Activated naive CD8-positive, alpha-beta T cell treated with anti-CD3 and anti-CD28 coated beads, Interleukin-2, amount 10 ng/mL, durations not matched to agents 7 days and 5 days (primary cell): ENCODE measurements around the gene MTTP. TPM values are rescaled to one million over a fixed set of nuclear protein-coding genes. Genes with fewer than 3 reads are reported as not detected.

Experiments used
- ATAC-seq: fragments of 150-1000 bp; cut with Tn5 transposase; one replicate; pipeline ENCODE4 v1.10.0; 2021; ENCODE audit warnings: low read depth, moderate library complexity
- POLR2A ChIA-PET: fragments of 350-600 bp; sonication (Branson Sonifier 250); formaldehyde crosslinking; loops from one replicate; lab custom pipeline; 2021; ENCODE audit warnings: antibody characterized with exemption; lab: Charles Lee
- DNase-seq: peaks from one replicate; pipeline ENCODE4 v3.0.0; 2021
- H3K27ac Mint-ChIP-seq: one replicate; pipeline ENCODE4 v1.8.0; 2022; ENCODE audit warnings: mild to moderate bottlenecking, mixed read lengths
- H3K27me3 Mint-ChIP-seq: one replicate; pipeline ENCODE4 v1.8.0; 2022; ENCODE audit warnings: mild to moderate bottlenecking, moderate library complexity, mixed read lengths
- H3K36me3 Mint-ChIP-seq: one replicate; pipeline ENCODE4 v1.8.0; 2021; ENCODE audit warnings: mild to moderate bottlenecking, mixed read lengths
- H3K4me1 Mint-ChIP-seq: one replicate; pipeline ENCODE4 v1.8.0; 2021; ENCODE audit warnings: mixed read lengths
- H3K4me3 Mint-ChIP-seq: one replicate; pipeline ENCODE4 v1.8.0; 2022; ENCODE audit warnings: mild to moderate bottlenecking, moderate library complexity, mixed read lengths
- H3K9me3 Mint-ChIP-seq: one replicate; pipeline ENCODE4 v1.8.0; 2021; ENCODE audit warnings: mixed read lengths
- total RNA-seq, 2 experiments: library from RNA; stranded (reverse); gene quantifications; one replicate each; pipeline ENCODE4 v1.2.3, GENCODE V29; 2021

The MTTP gene
- total RNA-seq, 2 experiments from 2014 or later: 0.43 to 0.64 TPM

DNA sequence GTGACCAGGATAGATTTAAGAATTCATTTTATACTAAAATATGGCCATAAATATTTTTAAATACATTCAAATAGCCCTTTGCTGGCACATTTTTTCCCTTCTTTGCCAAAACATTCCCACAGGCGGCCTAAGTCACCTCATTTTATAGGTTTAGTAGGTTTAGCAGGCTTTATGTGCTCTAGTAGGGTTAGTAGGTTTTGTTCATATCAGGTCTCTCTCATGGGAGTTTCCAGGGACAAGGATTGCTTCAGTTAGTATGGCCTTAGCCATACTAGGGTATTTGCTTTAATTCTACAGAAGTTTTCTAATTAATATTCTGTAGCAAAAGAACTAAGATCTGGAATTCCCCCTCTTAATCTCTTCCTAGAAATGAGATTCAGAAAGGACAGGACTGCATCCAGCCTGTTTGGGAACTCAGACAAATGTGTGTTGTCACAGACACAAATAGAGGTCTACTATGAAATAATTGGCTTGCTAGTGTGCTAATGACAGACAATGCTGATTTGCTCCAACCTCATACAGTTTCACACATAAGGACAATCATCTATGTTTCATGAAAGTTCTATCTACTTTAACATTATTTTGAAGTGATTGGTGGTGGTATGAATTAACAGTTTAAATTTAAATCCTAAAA, 772 bp upstream of the MTTP start:
- H3K36me3 Mint-ChIP-seq: no peaks in the 10 kb centered on the region
- POLR2A ChIA-PET: no interaction called here
- H3K27me3 Mint-ChIP-seq: peaks cover 30% of the 10 kb centered on the region
- peaks cover 3% of the 10 kb centered on the region for H3K4me1 Mint-ChIP-seq
- H3K9me3 Mint-ChIP-seq: no peaks in the 10 kb centered on the region
- H3K4me3 Mint-ChIP-seq: no peak overlapping the region
- DNase-seq: no peak
- H3K27ac Mint-ChIP-seq: no peak overlapping the region
- ATAC-seq: no peak

DNA sequence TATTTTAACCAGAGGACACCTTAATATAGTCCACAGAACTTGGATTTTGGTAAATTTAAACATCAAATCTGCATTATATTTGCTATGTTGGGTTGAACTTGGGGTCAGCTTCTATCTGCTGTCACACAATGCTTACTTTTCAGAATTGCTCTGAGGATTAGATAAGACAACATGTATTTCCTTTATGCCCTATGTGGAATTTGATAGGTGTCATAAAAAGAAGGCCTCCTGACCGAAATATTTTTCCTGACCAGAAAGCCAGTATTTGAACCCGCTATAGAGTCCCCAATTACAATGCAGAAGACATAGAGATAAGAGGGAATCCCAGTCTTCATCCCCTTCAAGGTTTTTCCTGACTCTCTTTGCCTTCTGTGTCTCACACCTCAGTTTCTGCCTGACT, 4.1 kb downstream of the MTTP start:
- H3K27ac Mint-ChIP-seq: no peak overlapping the region
- POLR2A ChIA-PET: no interaction called here
- peaks cover 3% of the 10 kb centered on the region for H3K4me1 Mint-ChIP-seq
- DNase-seq (no peak), ATAC-seq (no peak)
- no peaks in the 10 kb centered on the region for H3K9me3 Mint-ChIP-seq
- H3K27me3 Mint-ChIP-seq: peaks cover 18% of the 10 kb centered on the region
- H3K4me3 Mint-ChIP-seq: no peak overlapping the region
- H3K36me3 Mint-ChIP-seq: no peaks in the 10 kb centered on the region

DNA sequence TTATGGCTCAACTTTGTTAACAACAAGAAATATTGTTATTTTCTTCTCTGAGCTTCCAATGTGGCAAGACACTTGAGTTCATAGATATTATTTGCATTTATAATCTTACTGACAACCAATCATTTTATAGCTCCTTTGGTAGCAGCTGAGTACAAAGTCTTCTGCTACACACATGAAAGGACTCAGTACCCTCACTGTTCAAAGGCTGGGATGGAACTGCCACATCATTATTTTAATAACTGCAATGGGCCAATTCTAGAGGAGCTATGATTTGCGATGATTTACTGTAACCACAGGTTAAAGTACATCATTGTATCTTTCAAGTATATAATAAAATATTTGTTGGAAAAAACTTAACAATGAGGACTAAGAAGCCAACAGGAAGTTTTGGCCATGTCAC, 10.9 kb downstream of the MTTP start:
- H3K27me3 Mint-ChIP-seq: peaks cover 13% of the 10 kb centered on the region

DNA sequence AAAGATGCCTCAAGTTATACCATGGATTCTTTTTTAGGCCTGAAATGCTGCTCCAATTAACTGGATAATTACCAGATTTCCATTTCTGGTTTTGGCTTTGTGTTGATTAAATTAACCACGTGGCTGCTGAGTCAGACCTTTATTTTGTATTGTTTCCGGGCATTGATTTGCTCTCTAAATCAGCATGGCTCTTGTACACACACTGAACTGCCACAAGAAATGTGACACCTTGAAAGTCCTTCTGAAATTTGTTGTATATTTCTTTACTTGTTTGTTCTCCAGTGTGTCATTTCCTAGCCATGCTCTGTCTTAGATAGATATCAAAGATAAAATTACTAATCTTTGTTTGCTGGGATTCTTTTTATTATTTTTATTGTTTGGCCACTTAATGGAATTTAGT, 11.7 kb downstream of the MTTP start:
- no peak overlapping the region for H3K4me3 Mint-ChIP-seq
- no peaks in the 10 kb centered on the region for H3K4me1 Mint-ChIP-seq
- peaks cover 13% of the 10 kb centered on the region for H3K27me3 Mint-ChIP-seq
- POLR2A ChIA-PET: no interaction called here
- ATAC-seq (no peak), DNase-seq (no peak)
- no peaks in the 10 kb centered on the region for H3K9me3 Mint-ChIP-seq
- no peaks in the 10 kb centered on the region for H3K36me3 Mint-ChIP-seq
- no peak overlapping the region for H3K27ac Mint-ChIP-seq

More for the DNA sequence above, 10.9 kb downstream of the MTTP start:
- Mint-ChIP-seq H3K4me1 (no peaks in the 10 kb centered on the region), H3K27ac (no peak overlapping the region), H3K36me3 (no peaks in the 10 kb centered on the region), H3K4me3 (no peak overlapping the region), H3K9me3 (no peaks in the 10 kb centered on the region)
- DNase-seq (no peak), ATAC-seq (no peak)
- POLR2A ChIA-PET: interaction anchor here (0.5 kb wide), 1 partner anchor 16 kb away, joined by 3 read pairs; no protein-coding TSS in a partner anchor

DNA sequence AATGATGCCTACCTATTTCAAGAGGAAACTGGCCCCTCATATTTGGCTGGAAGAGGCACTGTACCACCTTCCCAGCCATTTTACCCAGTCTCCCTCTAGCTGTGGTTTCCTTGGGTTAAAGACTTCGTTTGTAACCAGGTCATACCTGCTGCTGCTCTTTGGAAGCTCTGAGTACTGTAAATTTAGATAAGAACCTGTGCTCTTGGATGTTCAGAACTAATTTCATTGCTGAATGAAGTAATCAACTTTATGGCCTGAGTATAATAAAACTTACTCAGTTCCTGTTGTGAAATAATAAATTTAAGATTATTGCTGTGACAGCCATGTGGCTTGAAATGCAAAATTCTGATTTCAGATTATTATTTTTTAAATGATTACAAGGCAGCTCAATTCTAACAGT, 12.2 kb downstream of the MTTP start:
- Mint-ChIP-seq H3K27ac (no peak overlapping the region), H3K4me1 (no peaks in the 10 kb centered on the region), H3K36me3 (no peaks in the 10 kb centered on the region), H3K9me3 (no peaks in the 10 kb centered on the region), H3K4me3 (no peak overlapping the region), H3K27me3 (peaks cover 11% of the 10 kb centered on the region)
- DNase-seq: no peak
- POLR2A ChIA-PET: no interaction called here
- ATAC-seq: no peak

DNA sequence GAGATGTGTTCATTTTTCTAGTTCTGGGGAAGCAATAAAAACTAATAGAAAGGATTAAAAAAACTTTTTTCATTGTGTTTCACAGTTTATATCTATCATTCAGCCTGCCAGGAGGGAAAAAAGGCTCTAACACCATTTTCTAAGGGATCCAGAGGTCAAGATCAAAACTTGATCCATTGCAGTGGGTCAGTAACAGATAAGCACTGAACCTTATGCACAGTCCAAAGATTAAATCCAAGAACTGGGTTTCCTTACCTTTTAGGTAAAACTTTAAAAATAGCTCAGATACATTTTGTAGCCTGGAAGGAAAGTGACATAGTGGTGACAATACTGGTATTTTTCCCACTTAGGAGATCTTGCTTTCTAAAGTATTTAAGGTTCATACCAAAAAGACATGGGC, 12.7 kb downstream of the MTTP start:
- ATAC-seq: no peak
- DNase-seq: no peak
- POLR2A ChIA-PET: no interaction called here
- no peak overlapping the region for H3K27ac Mint-ChIP-seq
- no peaks in the 10 kb centered on the region for H3K36me3 Mint-ChIP-seq
- H3K27me3 Mint-ChIP-seq: peaks cover 7% of the 10 kb centered on the region
- H3K4me3 Mint-ChIP-seq: no peak overlapping the region
- H3K4me1 Mint-ChIP-seq: no peaks in the 10 kb centered on the region
- H3K9me3 Mint-ChIP-seq: no peaks in the 10 kb centered on the region

DNA sequence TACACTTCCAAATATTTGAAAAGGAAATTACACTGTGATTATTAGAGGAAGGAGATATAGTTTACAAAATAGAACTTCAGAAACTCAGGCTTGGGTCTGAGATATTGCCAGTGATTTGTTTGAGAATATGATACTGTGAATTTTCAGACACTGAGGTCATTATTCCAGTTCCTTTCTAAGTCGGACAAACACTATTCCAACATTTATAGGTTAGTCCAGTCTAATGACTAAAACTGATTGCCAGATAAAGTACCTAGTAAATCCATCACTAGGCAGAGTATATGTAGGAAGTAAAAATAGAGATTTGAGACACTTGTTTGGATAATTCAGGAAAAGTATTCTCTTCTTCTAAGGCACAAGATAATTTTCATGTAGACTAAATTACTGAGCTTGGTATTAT, 13.2 kb downstream of the MTTP start:
- POLR2A ChIA-PET: no interaction called here
- ATAC-seq: no peak

DNA sequence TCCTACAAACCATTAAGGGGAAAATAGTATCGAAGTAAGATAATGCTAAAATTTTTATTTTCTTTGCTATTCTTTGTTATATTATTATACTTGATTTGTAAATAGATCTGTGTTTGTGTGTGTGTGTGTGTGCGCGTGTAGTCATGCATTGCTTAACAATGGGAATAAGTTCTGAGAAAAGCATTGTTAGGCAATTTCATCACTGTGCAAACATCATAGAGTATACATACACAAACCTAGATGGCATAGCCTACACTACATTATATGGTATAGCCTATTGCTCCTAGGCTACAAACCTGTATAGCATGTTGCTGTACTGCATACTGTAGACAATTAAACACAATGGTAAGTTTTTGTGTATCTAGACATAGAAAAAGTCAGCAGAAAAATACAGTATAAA, 17.1 kb downstream of the MTTP start:
- Mint-ChIP-seq H3K4me1 (no peaks in the 10 kb centered on the region), H3K27me3 (no peaks in the 10 kb centered on the region), H3K36me3 (no peaks in the 10 kb centered on the region), H3K27ac (no peak overlapping the region), H3K9me3 (no peaks in the 10 kb centered on the region), H3K4me3 (no peak overlapping the region)
- DNase-seq (no peak), ATAC-seq (no peak)
- POLR2A ChIA-PET: no interaction called here

More for the DNA sequence above, 13.2 kb downstream of the MTTP start:
- Mint-ChIP-seq H3K4me1 (no peaks in the 10 kb centered on the region), H3K9me3 (no peaks in the 10 kb centered on the region), H3K27ac (no peak overlapping the region), H3K27me3 (peaks cover 7% of the 10 kb centered on the region), H3K36me3 (no peaks in the 10 kb centered on the region), H3K4me3 (no peak overlapping the region)
- no peak for DNase-seq

DNA sequence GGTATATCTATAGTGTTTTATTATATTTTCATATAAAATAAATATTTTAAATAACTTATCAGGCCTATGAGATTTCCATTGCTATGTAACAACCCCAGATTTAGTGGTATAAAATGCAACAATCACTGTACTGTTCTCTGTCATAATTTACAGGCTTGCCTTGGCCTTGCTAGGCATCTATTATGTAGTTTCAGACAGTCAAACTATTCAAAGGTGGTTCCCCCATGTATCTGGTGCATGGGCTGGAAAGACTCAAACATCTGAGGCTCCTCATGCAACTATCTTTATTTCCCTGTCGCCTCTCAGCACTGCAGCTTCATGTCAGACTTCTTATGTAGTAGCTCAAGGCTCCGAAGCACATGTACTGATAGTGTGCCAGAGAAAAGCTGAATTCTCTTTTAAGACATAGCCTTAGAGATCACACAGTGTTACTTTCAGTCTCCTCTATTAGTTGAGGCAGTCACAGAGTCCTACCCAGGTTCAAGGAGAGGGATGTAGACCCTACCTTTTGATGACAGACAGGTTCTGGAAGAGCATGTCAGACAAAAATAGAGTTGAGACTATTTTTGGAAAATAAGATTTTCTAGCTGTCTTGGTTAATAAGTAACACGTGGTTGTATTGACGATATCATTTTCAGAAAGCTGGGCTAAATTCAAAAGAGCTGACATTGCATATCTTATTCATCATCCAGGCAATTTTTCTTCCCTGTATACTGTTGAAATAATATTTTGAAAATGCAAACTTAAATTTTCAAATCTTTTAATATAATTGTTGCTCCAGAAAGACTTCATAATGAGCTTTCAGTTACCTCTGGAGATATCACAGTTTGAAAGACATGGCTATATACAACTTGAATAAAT, 19.4 kb downstream of the MTTP start:
- Mint-ChIP-seq H3K9me3 (no peaks in the 10 kb centered on the region), H3K36me3 (no peaks in the 10 kb centered on the region), H3K27me3 (peaks cover 2% of the 10 kb centered on the region), H3K27ac (no peak overlapping the region), H3K4me1 (peaks cover 1% of the 10 kb centered on the region), H3K4me3 (no peak overlapping the region)
- no peak for ATAC-seq
- POLR2A ChIA-PET: no interaction called here
- no peak for DNase-seq

DNA sequence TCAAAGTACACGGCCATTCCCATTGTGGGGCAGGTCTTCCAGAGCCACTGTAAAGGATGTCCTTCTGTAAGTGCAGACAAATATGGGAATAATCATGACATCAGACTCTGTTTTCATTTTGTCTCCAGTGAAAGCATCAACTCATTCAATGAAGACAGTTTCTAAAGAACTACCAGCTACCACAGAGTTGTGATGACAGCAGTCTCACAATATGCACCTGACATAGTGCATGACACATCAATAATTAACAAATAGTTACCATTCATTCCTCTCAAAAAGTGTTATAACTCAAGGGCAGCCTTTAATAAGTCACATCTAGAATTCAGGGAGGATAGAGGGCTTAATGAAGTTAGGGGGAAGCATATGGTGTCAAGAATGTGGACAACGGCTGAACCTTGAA, 20.2 kb downstream of the MTTP start:
- Mint-ChIP-seq H3K4me1 (peaks cover 1% of the 10 kb centered on the region), H3K27ac (no peak overlapping the region), H3K4me3 (no peak overlapping the region), H3K9me3 (no peaks in the 10 kb centered on the region), H3K27me3 (peaks cover 2% of the 10 kb centered on the region), H3K36me3 (no peaks in the 10 kb centered on the region)
- POLR2A ChIA-PET: no interaction called here
- DNase-seq (no peak), ATAC-seq (no peak)

DNA sequence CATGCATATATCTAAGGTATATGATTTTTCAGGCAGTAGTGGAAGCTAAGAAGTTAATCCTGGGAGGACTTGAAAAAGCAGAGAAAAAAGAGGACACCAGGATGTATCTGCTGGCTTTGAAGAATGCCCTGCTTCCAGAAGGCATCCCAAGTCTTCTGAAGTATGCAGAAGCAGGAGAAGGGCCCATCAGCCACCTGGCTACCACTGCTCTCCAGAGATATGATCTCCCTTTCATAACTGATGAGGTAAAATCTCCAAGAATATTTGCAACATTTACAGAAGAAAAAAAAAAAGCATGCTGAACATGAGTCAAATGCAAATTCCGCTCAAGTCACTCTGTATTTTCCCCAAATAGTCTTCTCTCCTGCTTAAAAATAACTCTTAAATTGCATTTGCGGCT, 32.1 kb downstream of the MTTP start:
- no peaks in the 10 kb centered on the region for H3K9me3 Mint-ChIP-seq
- H3K27me3 Mint-ChIP-seq: peaks cover 18% of the 10 kb centered on the region
- H3K36me3 Mint-ChIP-seq: no peaks in the 10 kb centered on the region
- no peak for ATAC-seq
- DNase-seq: no peak
- no peak overlapping the region for H3K4me3 Mint-ChIP-seq
- POLR2A ChIA-PET: no interaction called here
- H3K27ac Mint-ChIP-seq: no peak overlapping the region
- H3K4me1 Mint-ChIP-seq: no peaks in the 10 kb centered on the region

DNA sequence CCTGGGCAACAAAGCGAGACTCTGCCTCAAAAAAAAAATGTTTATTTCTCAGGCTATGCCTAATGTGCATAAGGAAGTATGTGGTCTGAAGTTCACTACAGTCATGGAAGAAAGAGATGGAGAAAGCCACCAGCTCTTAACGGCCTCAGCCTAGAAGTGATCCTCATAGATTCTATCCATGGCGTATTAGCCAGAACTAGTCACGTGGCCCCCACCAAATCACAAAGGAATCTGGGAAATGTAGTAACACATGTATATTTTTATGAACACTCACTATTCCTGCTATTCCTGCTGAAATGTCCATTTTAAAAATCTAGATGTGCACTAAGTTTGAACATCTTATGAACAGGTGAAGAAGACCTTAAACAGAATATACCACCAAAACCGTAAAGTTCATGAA, 33.8 kb downstream of the MTTP start:
- POLR2A ChIA-PET: no interaction called here
- peaks cover 22% of the 10 kb centered on the region for H3K27me3 Mint-ChIP-seq
- H3K36me3 Mint-ChIP-seq: no peaks in the 10 kb centered on the region
- DNase-seq (no peak), ATAC-seq (no peak)
- H3K9me3 Mint-ChIP-seq: no peaks in the 10 kb centered on the region
- H3K4me1 Mint-ChIP-seq: no peaks in the 10 kb centered on the region
- no peak overlapping the region for H3K27ac Mint-ChIP-seq
- H3K4me3 Mint-ChIP-seq: no peak overlapping the region

DNA sequence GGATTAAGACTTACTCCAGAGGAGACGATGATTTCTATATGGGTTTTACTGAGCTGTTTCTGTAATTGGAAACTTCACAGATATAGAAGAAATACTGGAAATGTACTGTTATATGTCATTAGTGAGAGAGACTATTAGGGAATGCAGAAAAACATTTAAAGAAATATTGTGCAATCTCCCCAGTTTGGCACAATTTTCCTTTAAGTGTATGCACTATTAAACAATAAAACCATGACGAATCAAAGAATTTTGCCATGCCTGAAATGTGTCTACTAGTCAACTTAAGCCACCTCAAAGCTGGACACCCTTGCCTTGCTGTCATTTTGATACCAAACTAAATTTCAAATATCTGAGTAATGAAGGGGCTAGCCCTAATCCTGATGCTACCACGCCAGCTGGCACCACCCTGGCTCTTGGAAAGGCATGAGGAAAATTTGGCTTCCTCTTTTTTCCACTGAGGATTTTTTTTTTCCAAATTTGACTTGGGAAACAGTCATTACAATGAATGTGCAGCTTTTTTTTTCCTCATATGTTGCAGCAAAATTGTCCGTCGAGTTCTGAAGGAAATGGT, 36.1 kb downstream of the MTTP start:
- Mint-ChIP-seq H3K27ac (no peak overlapping the region), H3K9me3 (no peaks in the 10 kb centered on the region), H3K4me3 (no peak overlapping the region), H3K27me3 (peaks cover 20% of the 10 kb centered on the region), H3K4me1 (no peaks in the 10 kb centered on the region), H3K36me3 (no peaks in the 10 kb centered on the region)
- ATAC-seq: no peak
- POLR2A ChIA-PET: no interaction called here
- no peak for DNase-seq

DNA sequence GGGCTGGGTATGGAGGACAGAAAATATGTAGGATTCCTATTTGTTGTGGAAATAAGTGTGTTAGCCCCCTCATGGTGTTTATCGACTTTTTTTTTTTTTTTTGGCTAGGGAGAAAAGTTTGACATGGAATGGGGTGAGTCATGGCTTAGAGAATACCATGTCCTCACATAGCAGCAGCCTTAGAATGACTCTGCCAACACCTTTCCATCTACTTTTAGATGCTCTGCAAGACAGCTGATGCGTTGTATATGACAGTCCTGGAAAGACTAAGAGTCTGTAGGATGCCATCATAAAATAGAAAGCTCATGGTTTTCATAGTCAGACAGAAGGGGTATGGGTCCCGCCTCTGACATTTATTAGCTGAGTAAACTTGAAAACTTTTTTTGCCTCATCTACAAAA, 37.7 kb downstream of the MTTP start:
- Mint-ChIP-seq H3K4me3 (no peak overlapping the region), H3K4me1 (no peaks in the 10 kb centered on the region), H3K36me3 (no peaks in the 10 kb centered on the region), H3K27ac (no peak overlapping the region), H3K9me3 (no peaks in the 10 kb centered on the region), H3K27me3 (peaks cover 20% of the 10 kb centered on the region)
- no peak for DNase-seq
- ATAC-seq: no peak
- POLR2A ChIA-PET: no interaction called here
